Measurements from ENCODE around the gene RPTOR. TPM values are rescaled to one million over a fixed set of nuclear protein-coding genes. Genes with fewer than 3 reads are reported as not detected.

RPTOR gene
- polyA plus RNA-seq, 1 donor from 2014 or later: 8.0 TPM

- TF ChIP-seq MXI1 (conservative IDR thresholded peaks at IDR 0.05; ENCODE audit: poor library complexity, severe bottlenecking) (no peak), CTCF (IDR thresholded peaks at IDR 0.05; ENCODE audit: poor library complexity, severe bottlenecking) (no peak), SMC3 (conservative IDR thresholded peaks at IDR 0.05; ENCODE audit: poor library complexity) (no peak)
- H3K4me2 ChIP-seq (ENCODE audit: low read length): no peak overlapping the region
- H3K27me3 ChIP-seq (ENCODE audit: insufficient read depth, low read depth, low read length): no peaks in the 10 kb centered on the region
- no peak overlapping the region for H3K27ac ChIP-seq (ENCODE audit: low read length)
- H4K20me1 ChIP-seq (ENCODE audit: insufficient read depth): no peaks in the 10 kb centered on the region
- H3K9me3 ChIP-seq (ENCODE audit: low read length): no peaks in the 10 kb centered on the region
- no peaks in the 10 kb centered on the region for H3F3A ChIP-seq (ENCODE audit: insufficient read depth, low read length, poor library complexity, severe bottlenecking)
- H3K9me2 ChIP-seq (ENCODE audit: insufficient read depth, low read length): no peaks in the 10 kb centered on the region
- no peaks in the 10 kb centered on the region for H3K36me3 ChIP-seq (ENCODE audit: insufficient read depth, low read length)
- no peak overlapping the region for H3K9ac ChIP-seq (ENCODE audit: low read length)
- H3K79me2 ChIP-seq (replicated peaks; ENCODE audit: insufficient read depth, low read length): no peaks in the 10 kb centered on the region
- no peak overlapping the region for H2AFZ ChIP-seq (ENCODE audit: low read depth, low read length)
- no peak overlapping the region for H3K4me3 ChIP-seq (ENCODE audit: low read length)
Measured at GRCh38 chr17:80847496-80848230, 303.0 kb downstream of the RPTOR start.

GRCh38 chr17:80848449-80849102 is 303.9 kb downstream of the RPTOR start:
- Histone ChIP-seq H2AFZ (ENCODE audit: low read depth, low read length) (no peak overlapping the region), H4K20me1 (ENCODE audit: insufficient read depth) (no peaks in the 10 kb centered on the region), H3K36me3 (ENCODE audit: insufficient read depth, low read length) (no peaks in the 10 kb centered on the region), H3K4me2 (ENCODE audit: low read length) (no peak overlapping the region), H3K9me3 (ENCODE audit: low read length) (no peaks in the 10 kb centered on the region), H3F3A (ENCODE audit: insufficient read depth, low read length, poor library complexity, severe bottlenecking) (no peaks in the 10 kb centered on the region), H3K9me2 (ENCODE audit: insufficient read depth, low read length) (no peaks in the 10 kb centered on the region), H3K27ac (ENCODE audit: low read length) (no peak overlapping the region), H3K27me3 (ENCODE audit: insufficient read depth, low read depth, low read length) (no peaks in the 10 kb centered on the region), H3K4me3 (ENCODE audit: low read length) (no peak overlapping the region), H3K9ac (ENCODE audit: low read length) (no peak overlapping the region), H3K79me2 (replicated peaks; ENCODE audit: insufficient read depth, low read length) (no peaks in the 10 kb centered on the region)
- TF ChIP-seq POLR2AphosphoS5 (IDR thresholded peaks at IDR 0.05) (no peak), RAD21 (conservative IDR thresholded peaks at IDR 0.05) (no peak), EZH2 (IDR thresholded peaks at IDR 0.05; ENCODE audit: borderline replicate concordance, insufficient read depth, low read length, poor library complexity, severe bottlenecking) (no peak), CTCF (IDR thresholded peaks at IDR 0.05; ENCODE audit: poor library complexity, severe bottlenecking) (no peak), SMC3 (conservative IDR thresholded peaks at IDR 0.05; ENCODE audit: poor library complexity) (no peak), TAF1 (IDR thresholded peaks at IDR 0.05; ENCODE audit: low read depth) (no peak), REST (IDR thresholded peaks at IDR 0.05; ENCODE audit: borderline replicate concordance) (no peak), MXI1 (conservative IDR thresholded peaks at IDR 0.05; ENCODE audit: poor library complexity, severe bottlenecking) (no peak), EP300 (conservative IDR thresholded peaks at IDR 0.05; ENCODE audit: poor library complexity, severe bottlenecking) (no peak)
